NCI-H526 treated with DMSO at 0.1 percent for 48 hours (cell line): ENCODE data around the gene ST8SIA4.
"Not testable (repeated sequence)": the region's sequence is repeated elsewhere in the genome, so short reads cannot be mapped to it uniquely, and the experiment has no call there.

Experiments used
- DNase-seq: peaks from one replicate; lab custom pipeline; 2025; lab: John Stamatoyannopoulos, UW

ST8SIA4 gene

DNA sequence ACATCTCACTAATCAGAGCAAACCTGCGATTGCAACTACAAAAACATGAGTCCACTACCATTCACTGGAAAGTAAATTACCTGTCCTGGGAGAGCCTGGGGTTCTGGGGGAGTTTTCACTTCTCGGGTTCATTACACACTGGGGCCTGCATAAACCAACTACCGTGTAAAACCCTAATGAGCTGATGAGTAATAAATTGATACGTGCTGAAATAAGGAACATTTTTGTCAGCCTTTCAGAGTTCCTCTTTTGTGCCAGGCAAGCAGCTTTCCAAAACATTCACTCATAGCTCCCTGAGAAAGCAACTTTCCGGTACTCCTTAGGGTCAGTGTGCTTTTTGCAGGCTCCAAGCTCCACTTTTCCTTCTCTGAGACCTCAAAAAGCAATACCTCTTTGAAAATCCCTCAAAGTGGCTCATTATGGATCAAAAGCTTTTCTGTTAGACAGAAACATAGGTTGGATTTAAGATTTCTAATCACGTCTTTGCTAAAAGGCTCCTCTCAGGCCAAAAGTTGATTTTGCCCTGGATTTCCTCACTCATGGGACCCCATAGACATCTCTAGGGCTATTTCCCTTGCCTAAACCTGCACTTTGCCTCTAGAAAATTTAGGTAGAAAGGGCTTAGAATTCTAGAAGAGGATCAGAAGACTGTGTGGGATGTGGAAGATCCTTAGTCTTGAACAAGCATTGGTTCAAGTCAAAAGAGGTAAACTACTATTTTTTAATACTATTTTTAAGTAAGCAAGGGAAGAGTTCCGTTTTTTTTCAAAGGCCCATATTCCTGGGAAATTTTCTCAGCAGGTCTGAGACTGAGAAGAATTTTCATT lies 74.8 kb downstream of the ST8SIA4 start:
- DNase-seq, result no peak

DNA sequence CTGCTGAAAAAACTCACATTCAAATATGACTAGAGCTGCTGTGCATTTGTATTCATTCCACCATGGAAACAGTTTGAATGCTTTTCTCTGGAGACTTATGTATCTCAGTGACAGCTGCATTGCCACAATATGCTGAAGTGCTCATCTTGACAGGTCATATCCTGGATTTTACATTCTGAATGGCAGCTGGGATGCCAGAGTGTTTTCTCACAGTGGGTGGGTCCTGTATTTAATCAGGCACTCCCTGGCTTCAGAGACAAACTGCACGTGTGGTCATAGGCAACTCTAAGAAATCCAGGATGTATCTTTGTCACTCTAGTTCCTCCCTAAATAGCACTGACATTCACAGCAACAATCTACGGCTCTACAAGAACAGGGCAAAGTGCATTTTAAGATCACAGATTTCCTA lies 75.6 kb downstream of the ST8SIA4 start:
- DNase-seq, result no peak

DNA sequence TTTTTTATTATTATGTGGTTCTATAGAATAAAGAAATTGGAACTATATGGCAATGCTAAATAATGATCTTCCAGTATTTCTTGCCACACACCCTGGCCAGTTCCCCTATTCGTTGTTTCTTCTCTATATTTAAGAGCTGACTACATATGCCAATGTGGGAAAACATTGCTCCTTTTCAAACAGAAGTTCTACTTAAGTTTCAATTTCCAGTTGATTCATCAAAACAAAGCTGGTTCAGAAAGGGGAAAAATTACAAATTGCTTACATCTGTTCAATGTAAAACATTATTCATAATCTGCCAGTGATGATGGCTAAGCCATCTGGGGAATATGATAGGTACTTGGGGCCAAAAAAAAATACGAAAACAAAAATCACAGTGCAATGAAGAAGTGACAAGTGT lies 76.9 kb downstream of the ST8SIA4 start:
- DNase-seq, result no peak

DNA sequence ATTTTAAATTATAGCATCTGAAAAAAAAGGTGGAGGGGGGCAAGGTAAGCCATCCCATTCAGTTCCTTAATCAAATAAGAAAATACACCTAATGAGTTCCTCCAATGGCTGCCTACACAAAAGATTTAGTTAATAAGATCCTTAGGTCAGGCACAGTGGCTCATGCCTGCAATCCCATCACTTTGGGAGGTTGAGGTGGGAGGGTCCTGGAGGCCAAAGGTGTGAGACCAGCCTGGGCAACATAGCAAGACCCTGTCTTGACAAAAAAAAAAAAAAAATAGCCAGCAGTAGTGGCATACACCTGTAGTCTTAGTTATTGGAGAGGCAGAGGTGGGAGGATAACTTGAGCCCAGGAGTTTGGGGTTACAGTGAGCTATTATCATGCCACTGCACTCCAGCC lies 78.4 kb downstream of the ST8SIA4 start:
- no peak for DNase-seq

DNA sequence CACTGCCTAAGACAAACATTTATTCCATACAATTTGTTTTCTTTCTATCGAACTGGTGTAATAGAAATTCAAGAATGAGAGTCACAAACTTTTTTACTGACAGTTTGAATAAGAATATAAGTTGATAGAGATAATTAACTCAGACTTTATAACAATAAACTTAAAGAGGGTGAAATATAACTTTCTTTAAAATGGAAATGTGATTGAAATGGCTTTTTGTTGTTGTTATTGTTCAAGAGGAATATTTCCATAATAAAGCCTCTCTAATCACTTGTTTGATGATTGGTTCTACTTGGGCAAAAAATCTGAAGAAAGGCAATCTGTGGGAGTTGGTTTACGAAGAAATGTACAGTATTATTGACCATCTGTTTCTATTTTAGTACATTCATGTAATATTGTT lies 79.3 kb downstream of the ST8SIA4 start:
- DNase-seq, result no peak

DNA sequence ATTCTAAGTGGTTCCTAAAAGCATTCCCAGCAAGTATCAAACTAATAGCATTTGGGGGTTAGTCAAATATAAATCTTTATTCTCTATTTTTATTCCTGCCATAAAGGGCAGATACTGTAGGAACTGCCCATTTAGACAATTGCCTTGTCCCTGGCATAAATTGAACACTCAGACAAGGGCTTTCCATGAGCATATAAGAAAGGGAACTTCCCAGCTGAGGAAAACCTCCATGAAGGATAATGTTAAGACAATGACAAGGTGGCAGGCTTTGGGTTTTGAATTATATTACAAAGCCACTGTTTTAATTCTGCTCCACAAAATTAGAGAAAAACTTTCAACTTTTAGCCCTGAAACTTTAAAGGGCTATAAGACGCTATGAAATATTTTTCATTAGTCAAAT lies 81.3 kb downstream of the ST8SIA4 start:
- no peak for DNase-seq

DNA sequence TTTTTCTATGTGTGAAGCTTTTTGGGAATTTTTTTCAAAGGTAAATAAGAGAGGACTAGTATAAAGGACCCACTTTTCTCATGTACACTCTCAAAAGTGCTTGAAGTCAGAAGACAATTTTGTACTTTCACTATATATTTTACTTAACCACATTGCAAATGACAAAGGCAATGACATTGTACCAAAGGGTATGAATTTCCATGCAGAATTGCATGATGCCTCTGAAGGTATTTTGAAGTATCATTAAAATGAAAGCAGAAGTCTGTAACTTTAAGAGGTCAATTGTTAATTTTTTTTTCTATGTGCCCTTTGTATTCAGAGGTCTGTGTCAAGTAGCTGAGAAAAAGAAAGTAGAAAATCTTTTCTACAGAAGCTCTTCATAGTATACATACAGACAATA lies 84.7 kb downstream of the ST8SIA4 start:
- DNase-seq, result no peak

DNA sequence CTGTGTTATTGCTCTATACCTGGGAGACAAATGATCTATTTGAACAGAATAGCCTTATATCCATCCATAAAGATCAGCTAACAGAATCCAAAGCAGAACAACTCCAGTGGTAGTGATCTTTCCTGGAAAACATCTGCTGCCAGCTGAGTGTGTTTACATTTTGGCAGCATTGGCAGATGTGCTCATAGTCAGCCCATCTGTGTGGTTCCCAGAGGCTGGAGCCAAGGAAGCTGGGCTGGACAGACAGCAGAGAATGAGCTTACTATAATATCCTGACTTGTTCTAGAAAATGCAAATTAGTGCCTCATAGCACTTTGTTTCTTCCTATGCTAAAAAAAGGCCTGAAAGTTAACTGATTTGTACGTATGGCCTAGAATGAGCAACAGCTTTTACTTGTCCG lies 99.7 kb downstream of the ST8SIA4 start:
- DNase-seq, result no peak

DNA sequence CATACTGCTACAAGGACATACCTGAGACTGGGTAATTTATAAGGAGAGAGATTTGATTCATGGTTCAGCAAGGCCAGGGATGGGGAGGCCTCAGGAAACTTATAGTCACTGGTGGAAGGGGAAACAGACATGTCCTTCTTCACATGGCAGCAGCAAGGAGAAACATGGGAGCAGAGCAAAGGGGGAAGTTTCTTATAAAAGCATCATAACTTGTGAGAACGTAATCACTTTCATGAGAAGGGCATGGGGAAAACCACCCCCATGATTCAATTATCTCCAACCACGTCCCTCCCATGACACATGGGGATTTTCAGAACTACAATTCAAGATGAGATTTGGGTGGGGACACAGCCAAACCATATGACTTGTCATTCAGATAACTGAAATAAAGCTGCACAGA lies 100.9 kb downstream of the ST8SIA4 start:
- no peak for DNase-seq

DNA sequence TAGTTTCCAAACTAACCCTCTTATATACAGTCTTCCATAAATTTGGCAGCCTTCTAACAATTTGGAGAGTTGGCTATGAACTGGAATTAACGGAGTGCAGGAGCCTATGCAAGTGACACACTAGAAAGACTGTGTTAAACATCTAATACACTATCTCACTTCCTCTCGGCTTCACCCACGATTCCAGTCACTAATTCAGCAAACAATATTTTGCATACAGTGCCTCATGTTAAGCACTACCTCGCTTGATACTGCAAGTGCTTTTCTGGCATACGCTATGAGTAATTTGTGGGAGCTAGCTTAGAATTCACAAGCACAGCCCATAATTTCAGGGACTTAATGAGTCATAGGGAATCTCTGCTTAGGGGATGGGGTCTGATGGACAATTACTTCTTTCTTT lies 102.5 kb downstream of the ST8SIA4 start:
- no peak for DNase-seq

DNA sequence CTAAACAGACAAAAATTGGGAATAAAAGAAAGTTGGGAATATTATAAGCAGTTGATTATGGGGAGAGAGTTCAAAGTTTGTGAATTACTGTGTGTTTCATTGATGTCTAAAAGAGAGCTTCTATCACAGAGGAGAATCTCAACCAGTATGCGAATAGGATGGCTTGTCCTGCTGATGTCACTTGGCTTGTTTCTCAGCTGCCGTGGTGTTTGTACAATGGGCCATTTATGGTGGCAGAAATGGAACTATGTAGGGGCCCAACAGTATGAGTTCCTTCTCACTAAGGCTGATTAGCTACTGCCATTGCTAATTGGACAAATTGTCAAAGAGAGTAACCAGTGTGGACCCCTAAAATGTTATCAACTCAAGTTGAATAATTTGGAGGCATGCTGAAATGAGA lies 103.9 kb downstream of the ST8SIA4 start:
- DNase-seq, result no peak

DNA sequence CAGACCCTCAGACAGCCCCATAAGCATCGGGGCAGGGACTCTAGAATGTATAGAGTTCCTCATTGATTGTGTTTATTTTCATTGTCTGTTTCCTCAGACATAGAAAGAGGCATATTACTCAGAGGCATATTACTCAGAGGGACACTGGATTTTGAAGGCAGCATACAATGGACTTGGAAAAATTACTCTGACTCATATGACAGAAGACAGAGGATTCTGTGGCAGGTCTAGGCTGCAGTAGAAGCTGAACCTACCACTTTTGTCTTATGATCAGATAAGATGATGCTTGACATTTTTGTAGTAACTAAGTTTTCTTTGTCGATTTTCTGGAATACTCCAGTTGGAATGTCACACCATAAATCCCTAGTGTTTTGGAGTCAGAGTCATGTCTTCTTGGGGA lies 105.2 kb downstream of the ST8SIA4 start:
- DNase-seq, result no peak

DNA sequence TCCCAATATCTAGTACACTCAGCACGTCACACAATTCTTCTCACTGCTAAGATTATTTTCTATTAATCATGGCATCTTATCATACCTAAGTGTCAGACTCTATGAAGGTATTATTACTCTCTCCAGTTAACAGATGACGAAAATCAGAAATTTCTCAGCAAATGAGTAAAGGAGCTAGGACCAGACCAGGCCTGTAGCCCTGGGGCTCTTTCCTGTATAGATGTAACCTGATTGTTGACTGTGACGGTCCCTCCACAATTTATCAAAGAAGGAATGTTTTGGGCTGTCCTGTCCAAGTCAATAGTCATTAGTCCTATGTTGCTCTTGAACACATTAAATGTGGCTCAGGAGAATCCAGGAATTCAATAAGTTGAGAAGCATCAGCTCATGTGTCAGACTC lies 106.2 kb downstream of the ST8SIA4 start:
- DNase-seq, result no peak

DNA sequence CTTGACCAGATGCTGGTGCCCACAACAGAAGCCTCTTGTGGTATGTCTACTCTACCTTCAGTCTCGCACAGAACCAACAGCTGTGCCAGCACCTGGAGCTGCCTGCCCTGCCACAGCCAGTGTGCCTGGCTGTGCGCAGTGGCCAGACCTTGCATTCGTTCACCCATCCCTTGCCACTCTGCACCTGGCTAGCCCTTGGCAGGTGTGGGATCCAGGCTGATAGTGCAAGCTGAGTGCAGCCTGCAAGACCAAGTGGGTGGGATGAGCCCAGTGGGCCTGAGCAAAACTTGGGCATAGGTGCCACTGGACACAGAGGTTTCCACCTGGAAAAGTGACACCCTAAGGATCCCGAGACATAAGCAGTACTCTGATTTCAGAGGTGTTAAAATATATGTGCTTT lies 108.2 kb downstream of the ST8SIA4 start:
- no peak for DNase-seq

DNA sequence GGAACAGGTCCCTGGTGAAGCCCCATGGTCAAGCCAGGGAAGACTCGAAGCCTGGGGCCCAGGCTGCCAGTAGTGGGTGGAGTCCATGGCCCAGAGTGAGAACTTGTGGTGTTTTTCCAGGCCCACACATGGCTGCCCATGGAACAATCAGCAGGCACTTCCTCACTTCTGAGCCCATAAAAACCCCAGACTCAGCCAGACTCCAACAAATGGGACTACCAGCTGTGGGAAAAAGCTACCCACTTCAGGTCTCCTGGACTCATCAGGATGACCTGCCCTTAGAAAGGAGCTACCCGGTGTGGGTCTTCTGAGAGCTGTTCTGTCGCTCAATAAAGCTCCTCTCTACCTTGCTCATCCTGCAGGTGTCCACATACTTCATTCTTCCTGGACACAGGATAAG lies 108.9 kb downstream of the ST8SIA4 start:
- no peak for DNase-seq

DNA sequence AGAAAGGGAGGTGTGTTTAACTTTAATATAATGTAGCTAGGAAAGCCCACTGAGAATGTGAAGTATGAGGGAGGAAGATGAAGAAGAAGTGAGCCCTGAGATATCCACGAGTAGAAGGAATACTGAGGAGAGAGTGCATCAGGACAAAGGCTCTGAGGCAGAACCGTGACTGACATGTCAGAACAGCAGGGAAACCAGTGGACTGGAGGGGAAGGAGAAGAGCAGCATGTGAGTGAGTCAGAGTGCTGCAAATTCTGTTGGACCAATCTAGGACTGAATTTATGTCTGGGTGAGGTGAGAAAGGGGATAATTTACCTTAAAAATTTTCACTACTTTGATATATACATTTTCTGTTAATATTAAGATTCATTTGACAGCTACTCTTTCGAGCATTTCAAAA lies 110.3 kb downstream of the ST8SIA4 start:
- no peak for DNase-seq

DNA sequence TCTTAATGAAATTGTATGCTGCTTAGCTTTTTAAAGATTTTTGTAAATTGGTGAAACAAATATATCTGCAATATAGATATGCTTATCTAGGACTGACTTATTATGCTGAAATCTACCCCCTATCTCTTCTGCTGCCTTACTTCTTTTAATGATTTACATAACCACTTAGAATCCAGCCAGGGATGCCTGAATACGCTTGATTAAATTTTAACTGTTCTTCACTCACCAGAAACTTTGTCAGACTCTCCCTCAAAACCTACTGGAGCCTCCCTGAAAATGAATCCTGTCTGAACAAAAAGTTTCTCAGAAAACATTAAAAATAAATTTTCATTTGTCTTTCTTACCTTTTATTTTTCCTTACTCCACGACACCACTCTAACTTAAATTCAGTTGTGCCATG lies 111.7 kb downstream of the ST8SIA4 start:
- DNase-seq, result no peak

DNA sequence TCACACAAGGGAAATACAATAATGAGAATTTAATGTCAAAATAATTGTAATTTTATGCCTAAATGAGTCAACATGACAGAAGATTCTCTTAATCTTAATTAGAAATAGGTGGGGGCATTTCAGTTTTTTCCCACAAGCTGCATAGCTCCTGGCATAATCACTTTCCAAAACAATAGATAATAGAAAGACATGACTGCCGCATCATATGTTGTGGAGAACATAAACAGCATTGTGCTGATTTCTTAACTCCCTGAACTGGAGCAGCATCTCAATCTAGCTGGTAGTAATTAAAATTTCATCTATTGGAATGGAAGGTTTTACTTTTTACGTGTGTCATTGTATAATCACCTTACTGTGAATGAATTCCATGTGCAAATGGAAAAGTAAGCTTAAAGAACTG lies 112.1 kb downstream of the ST8SIA4 start:
- no peak for DNase-seq

DNA sequence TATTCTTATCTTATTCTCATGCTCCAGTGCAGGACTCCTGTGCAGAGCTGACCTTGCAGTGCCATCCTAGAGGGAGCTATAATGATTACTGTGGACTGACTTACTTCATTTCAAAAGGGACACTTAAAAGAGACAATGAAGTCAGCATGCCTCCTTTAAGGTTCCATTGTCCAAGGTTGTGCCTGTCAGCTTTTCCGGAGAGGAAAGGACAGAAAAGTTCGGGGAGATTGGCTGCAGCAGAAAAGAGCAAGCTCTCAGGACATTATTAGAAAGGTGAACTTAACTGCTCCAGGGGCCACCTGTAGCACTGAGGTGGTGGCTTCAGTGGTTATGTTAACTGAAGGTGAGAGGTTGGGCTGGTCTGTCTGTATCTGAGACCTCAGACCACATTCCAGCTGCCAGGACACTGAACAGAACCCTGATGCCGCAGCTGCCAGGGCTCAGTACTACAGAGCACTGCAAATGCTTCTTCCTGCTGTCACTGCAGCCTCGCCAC lies 112.9 kb downstream of the ST8SIA4 start:
- DNase-seq, result no peak

DNA sequence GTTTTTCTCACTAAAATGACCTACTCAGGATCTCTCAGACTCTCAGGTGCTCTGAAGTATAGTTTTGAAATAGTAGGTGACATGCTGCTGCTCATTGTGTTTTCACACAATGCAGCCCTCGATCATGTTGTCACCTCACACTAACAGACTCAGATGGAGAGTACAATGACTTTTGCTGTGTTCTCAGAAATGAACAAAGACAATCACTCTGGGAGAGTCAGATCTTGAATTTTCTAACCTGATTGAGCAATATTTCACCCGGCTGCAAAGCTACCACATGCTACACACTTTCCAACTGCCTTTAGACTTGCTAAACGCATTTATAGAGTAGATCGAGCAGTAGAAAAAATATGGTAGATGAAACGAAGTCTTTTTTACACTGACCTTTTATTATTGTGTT lies 113.4 kb downstream of the ST8SIA4 start:
- DNase-seq, result no peak

DNA sequence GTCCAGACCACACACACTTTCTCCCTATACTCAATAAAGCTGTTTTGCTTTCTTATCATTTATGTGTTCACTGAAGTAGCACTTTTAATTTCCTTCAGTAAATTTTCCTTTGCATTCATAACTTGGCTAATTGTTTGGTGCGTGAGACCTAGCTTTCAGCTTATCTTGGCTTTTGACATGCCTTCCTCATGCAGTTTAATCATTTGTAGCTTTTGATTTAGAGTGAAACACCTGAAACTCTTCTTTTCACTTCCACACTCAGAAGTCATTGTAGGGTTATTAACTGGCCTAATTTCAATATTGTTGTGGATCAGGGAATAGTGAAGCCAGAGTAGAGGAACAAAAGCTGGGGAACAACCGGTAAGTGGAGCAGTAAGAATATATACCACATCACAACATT lies 114.7 kb downstream of the ST8SIA4 start:
- no peak for DNase-seq

DNA sequence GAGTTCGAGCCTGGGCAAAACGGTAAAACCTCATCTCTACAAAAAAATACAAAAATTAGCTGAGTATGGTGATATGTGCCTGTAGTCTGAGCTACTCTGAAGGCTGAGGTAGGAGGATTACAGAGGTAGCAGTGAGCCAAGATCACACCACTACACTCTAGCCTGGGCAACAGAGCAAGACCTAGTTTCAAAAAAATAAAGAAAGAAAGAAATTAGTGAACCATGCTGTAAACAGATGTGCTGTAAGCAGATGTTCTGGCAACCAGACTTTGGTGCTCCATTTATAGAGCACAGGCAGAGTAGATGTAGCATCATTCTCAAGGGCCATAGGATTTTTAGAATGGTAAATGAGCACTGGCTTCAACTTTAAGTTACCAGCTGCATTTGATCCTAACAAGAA lies 115.4 kb downstream of the ST8SIA4 start:
- DNase-seq, result no peak

DNA sequence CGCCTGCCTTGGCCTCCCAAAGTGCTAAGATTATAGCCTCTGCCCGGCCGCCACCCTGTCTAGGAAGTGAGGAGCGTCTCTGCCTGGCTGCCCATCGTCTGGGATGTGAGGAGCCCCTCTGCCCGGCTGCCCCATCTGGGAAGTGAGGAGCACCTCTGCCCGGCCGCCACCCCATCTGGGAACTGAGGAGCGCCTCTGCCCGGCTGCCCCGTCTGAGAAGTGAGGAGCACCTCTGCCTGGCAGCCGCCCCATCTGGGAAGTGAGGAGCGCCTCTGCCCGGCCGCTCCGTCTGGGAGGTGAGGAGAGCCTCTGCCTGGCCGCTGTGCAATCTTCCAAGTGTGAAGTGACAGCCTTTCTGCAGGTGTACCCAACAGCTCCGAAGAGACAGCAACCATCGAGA lies 117.5 kb downstream of the ST8SIA4 start:
- not testable (repeated sequence) for DNase-seq

DNA sequence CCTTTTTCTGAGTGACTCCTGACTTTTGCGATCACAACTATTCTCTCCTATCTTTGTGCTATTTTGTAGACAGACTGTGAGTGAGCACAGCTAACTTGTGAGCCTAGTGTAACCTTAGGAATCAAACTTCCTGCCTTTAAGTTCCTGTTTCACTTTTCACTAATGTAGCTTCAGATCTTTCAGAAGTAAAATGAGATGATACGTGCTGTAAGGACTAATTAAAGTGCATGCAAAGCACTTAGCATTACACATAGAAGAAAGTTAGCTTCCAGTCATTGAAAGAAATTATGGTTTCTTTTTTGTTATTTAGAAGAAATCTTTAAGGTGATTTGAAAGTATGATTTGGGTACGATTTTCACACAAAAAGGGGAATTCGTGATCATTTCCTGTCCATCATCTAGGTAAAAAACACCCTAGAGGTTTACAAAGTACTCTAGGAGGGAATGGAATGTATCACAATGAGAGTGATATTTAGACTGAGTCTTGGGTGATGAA lies 122.7 kb downstream of the ST8SIA4 start:
- DNase-seq, result no peak
